ENCODE measurements around the gene EPN3.

The EPN3 gene

GRCh38 chr17:50532452-50533024 lies at the start of gene EPN3:
Gene EPN3 (plus strand): TSS chr17:50532735. CDS start chr17:50536557, 3,822 bp downstream.
- DNase-seq: no peak

GRCh38 chr17:50483266-50483665 lies 49.3 kb upstream of the EPN3 start:
- no peak for DNase-seq

- DNase-seq: no peak
Observed at GRCh38 chr17:50484386-50485155, 48.0 kb upstream of the EPN3 start.

GRCh38 chr17:50487213-50488096 lies 45.1 kb upstream of the EPN3 start:
- no peak for DNase-seq

- no peak for DNase-seq
Observed at GRCh38 chr17:50488880-50489279, 43.7 kb upstream of the EPN3 start.

GRCh38 chr17:50491505-50491904 lies 41.0 kb upstream of the EPN3 start:
- no peak for DNase-seq

GRCh38 chr17:50492214-50492613 lies 40.3 kb upstream of the EPN3 start:
- no peak for DNase-seq

GRCh38 chr17:50493744-50494143 lies 38.8 kb upstream of the EPN3 start:
- DNase-seq: no peak

GRCh38 chr17:50495217-50495823 lies 37.2 kb upstream of the EPN3 start:
- no peak for DNase-seq

GRCh38 chr17:50495918-50496317 lies 36.6 kb upstream of the EPN3 start:
- DNase-seq: no peak

GRCh38 chr17:50498021-50498874 lies 34.3 kb upstream of the EPN3 start:
- DNase-seq: no peak

- DNase-seq: no peak
Observed at GRCh38 chr17:50499270-50499669, 33.3 kb upstream of the EPN3 start.

GRCh38 chr17:50499721-50500120 lies 32.8 kb upstream of the EPN3 start:
- DNase-seq: no peak

- peak; percentile 31 for DNase-seq
Observed at GRCh38 chr17:50501054-50501453, 31.5 kb upstream of the EPN3 start.

- no peak for DNase-seq
Observed at GRCh38 chr17:50502301-50502990, 30.1 kb upstream of the EPN3 start.

GRCh38 chr17:50505591-50506130 lies 26.9 kb upstream of the EPN3 start:
- no peak for DNase-seq

- no peak for DNase-seq
Observed at GRCh38 chr17:50506298-50506697, 26.2 kb upstream of the EPN3 start.

GRCh38 chr17:50507871-50508572 lies 24.5 kb upstream of the EPN3 start, which contains the start of gene MYCBPAP:
Gene MYCBPAP (plus strand): TSS chr17:50508439. CDS start chr17:50508675, 236 bp downstream.
- DNase-seq: peak; percentile 77

GRCh38 chr17:50508573-50509460 lies 23.7 kb upstream of the EPN3 start:
- DNase-seq: no peak
